Measurements from ENCODE around the gene BTAF1. TPM values are rescaled to one million over a fixed set of nuclear protein-coding genes. Genes with fewer than 3 reads are reported as not detected.

The BTAF1 gene
- total RNA-seq, 8 experiments from 2014 or later = 33.5 to 65.7 (median 46.9) TPM

Other genes with a start within 250 kb of the BTAF1 start
- 10 to 100 TPM; 28.4 to 44.1 (median 34.2) TPM for gene TNKS2, start 125.3 kb upstream of the BTAF1 start, total RNA-seq
- 10 to 100 TPM in 4 of 8 experiments, 1 to 10 TPM in 1, under 1 TPM in 3; 0.36 to 52.3 (median 10.4) TPM for gene FGFBP3, start 14.3 kb upstream of the BTAF1 start, total RNA-seq

Data from motor neuron (in vitro differentiated cells).